Measurements from ENCODE around the gene TLK2. TPM values are rescaled to one million over a fixed set of nuclear protein-coding genes. Genes with fewer than 3 reads are reported as not detected.

TLK2 gene
- total and polyA plus RNA-seq, 8 donors = 6.2 to 19.3 (median 13.3) TPM

DNA sequence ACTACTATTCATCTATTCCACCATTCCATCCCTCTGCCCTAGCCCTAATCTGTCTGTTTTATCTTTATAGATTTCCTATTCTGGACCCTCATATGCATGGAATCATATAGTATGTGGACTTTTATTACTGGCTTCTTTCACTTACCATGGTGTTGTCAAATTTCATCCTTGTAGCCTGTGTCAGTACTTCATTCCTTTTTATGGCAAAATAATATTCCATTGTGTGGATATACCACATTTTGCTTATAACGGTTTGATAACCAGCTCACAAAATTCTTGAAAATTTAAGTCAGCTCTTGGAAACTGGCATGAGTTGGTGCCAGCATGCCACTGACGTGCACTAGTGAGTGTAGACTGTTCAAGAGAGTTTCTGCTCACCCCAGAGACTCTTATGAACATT is 118.5 kb downstream of the TLK2 start:
- WGBS, 2 donors = 95 to 98% methylated on average over 2 of the region's 2 CpGs
- no peak for DNase-seq
- no peaks in the 10 kb centered on the region for H3K27me3 ChIP-seq
- H3K36me3 ChIP-seq = peaks cover 0 to 12% (median 12%) of the 10 kb centered on the region in 3 donors
- peaks cover 0 to 6% (median 0%) of the 10 kb centered on the region in 3 donors for H3K4me1 ChIP-seq
- TF ChIP-seq, protein P1, sequence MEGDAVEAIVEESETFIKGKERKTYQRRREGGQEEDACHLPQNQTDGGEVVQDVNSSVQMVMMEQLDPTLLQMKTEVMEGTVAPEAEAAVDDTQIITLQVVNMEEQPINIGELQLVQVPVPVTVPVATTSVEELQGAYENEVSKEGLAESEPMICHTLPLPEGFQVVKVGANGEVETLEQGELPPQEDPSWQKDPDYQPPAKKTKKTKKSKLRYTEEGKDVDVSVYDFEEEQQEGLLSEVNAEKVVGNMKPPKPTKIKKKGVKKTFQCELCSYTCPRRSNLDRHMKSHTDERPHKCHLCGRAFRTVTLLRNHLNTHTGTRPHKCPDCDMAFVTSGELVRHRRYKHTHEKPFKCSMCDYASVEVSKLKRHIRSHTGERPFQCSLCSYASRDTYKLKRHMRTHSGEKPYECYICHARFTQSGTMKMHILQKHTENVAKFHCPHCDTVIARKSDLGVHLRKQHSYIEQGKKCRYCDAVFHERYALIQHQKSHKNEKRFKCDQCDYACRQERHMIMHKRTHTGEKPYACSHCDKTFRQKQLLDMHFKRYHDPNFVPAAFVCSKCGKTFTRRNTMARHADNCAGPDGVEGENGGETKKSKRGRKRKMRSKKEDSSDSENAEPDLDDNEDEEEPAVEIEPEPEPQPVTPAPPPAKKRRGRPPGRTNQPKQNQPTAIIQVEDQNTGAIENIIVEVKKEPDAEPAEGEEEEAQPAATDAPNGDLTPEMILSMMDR (IDR thresholded peaks at IDR 0.05) = no peak
- no peaks in the 10 kb centered on the region for H3K9me3 ChIP-seq
- no peak for ATAC-seq
- FAIRE-seq = no peak
- H3K27ac ChIP-seq = no peak overlapping the region
- intact Hi-C loops (cut with DNase I) = no loop called here
- H3K4me3 ChIP-seq = no peak overlapping the region

DNA sequence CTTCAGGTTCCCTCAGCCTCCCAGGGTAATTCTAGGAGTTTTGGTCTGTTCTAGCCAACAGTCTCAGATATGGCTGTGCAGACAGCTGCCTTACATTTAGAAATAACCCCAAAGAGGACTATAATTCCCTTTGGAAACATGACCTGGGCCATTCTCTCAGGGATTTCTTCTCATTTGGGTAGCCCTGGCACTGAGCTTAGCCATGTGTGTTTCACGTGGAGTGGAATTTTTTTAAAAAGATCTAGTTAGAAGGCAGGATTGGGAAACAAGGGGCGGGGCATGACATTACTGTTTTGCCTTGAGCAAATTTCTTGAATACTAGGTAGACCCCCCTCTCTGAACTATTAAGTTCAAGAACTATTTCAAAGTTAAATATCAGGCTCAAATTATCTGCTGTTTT is 119.3 kb downstream of the TLK2 start:
- 88 to 95% methylated on average over 2 of the region's 2 CpGs for WGBS, 2 donors
- Histone ChIP-seq H3K36me3 (peaks cover 0 to 13% (median 12%) of the 10 kb centered on the region in 3 donors), H3K27me3 (no peaks in the 10 kb centered on the region), H3K9me3 (no peaks in the 10 kb centered on the region), H3K4me1 (peaks cover 0 to 6% (median 0%) of the 10 kb centered on the region in 3 donors), H3K4me3 (no peak overlapping the region), H3K27ac (no peak overlapping the region)
- no peak for FAIRE-seq
- intact Hi-C loops (cut with DNase I) = no loop called here
- TF ChIP-seq, protein P1 (IDR thresholded peaks at IDR 0.05) = no peak
- no peak for DNase-seq
- peak in 1 of 4 donors; percentile 37 for ATAC-seq

DNA sequence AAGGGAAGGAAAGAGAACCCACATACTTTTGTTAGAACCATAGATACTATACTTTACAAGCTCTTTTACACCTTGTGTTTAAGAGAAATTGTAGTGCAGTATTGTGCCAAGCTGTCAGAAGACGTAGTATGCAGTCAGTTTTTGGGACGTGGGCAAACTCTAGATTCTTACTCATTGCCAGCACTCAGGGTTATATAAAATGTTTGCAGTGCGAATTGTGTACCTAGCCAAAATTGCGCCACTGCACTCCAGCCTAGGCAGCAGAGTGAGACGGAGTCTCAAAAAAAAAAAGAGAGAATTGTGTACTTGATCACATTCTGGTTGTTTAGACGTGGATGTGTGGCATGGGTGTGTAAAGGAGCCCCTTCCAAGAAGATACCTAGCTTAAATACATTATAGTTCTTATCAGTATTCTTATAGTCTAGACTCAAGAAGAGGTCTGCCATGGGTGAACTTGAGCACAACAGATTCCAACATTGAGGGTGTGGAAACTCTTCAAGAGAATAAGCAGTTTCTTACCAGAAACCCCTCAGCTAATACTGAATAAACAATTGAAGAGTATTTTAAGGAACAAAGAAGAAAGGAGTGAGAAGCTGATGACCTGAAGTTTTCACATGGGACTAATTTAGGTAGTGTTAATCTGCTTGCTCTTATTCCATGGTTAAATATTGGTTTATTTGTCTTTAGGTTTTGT is 121.5 kb downstream of the TLK2 start:
- H3K27ac ChIP-seq = no peak overlapping the region
- no peak overlapping the region for H3K4me3 ChIP-seq
- FAIRE-seq = no peak
- WGBS, 2 donors = 92% methylated on average over 6 of the region's 6 CpGs
- no peak for ATAC-seq
- no peaks in the 10 kb centered on the region for H3K27me3 ChIP-seq
- peaks cover 0 to 6% (median 0%) of the 10 kb centered on the region in 3 donors for H3K4me1 ChIP-seq
- H3K9me3 ChIP-seq = no peaks in the 10 kb centered on the region
- TF ChIP-seq, protein P1 (IDR thresholded peaks at IDR 0.05) = no peak
- no peak for DNase-seq
- intact Hi-C loops (cut with DNase I) = no loop called here
- peaks cover 0 to 17% (median 12%) of the 10 kb centered on the region in 3 donors for H3K36me3 ChIP-seq

DNA sequence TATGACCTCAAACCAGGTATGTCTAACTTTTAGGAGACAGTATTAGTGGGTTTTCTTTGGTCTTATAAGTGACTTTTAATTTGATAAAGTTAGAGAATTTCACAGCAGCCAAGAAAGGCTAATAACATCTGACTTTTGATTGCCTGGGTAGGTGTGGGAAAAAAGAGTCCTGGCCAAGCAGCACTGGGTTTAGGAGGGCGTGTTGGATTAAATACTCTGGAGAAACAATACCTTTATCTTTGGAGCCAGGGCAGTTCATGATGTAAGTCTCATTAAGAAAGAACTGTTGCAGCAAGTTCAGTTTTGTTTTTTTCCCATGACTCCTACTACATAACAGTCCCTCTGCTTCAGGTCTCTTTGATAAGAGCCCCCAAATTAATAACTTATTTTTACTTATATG is 122.2 kb downstream of the TLK2 start:
- H3K36me3 ChIP-seq = peaks cover 0 to 17% (median 12%) of the 10 kb centered on the region in 3 donors
- FAIRE-seq = no peak

More for the DNA sequence above, 122.2 kb downstream of the TLK2 start:
- DNase-seq (no peak), ATAC-seq (peak in 1 of 4 donors; percentile 50)
- Histone ChIP-seq H3K27me3 (no peaks in the 10 kb centered on the region), H3K4me3 (no peak overlapping the region), H3K27ac (no peak overlapping the region), H3K9me3 (no peaks in the 10 kb centered on the region), H3K4me1 (peaks cover 0 to 6% (median 0%) of the 10 kb centered on the region in 3 donors)
- intact Hi-C loops (cut with DNase I) = no loop called here
- WGBS, 2 donors = 25 to 40% methylated on average over 1 of the region's 1 CpG
- TF ChIP-seq, protein P1 (IDR thresholded peaks at IDR 0.05) = no peak
